Measurements from ENCODE around the gene GPC3. TPM values are rescaled to one million over a fixed set of nuclear protein-coding genes. Genes with fewer than 3 reads are reported as not detected.

The GPC3 gene
- total RNA-seq, 2 donors from 2014 or later: 2.7 to 5.2 TPM

DNA sequence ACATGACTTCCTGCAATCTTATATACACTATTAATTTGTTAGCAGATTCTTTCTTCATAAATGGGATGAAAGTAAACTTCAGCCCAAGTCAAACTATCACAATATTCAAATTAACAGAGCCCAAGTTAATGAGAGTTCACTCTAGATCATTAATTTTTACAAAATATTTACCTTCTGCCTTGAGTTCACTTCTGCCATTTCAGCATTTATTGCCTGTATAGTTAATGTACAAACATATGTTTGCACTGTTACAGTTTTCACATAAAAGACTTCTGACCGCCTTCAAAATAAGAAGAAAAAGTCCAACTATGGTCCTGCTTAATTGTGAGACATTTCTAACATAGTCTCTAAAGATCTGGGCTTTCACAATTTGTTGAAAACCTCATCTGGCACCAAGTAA, 46.9 kb downstream of the GPC3 start:
- Histone ChIP-seq H3K36me3 (no peaks in the 10 kb centered on the region), H3K27me3 (replicated peaks; ENCODE audit: insufficient read depth) (no peaks in the 10 kb centered on the region), H3K4me1 (replicated peaks) (no peaks in the 10 kb centered on the region), H3K9me3 (no peaks in the 10 kb centered on the region), H3K4me3 (no peak overlapping the region), H3K27ac (no peak overlapping the region)
- TF ChIP-seq CTCF (IDR thresholded peaks at IDR 0.05): no peak
- TF ChIP-seq POLR2A (IDR thresholded peaks at IDR 0.05): no peak
- TF ChIP-seq POLR2AphosphoS5 (IDR thresholded peaks at IDR 0.05): no peak
- WGBS: 81% methylated on average over 1 of the region's 1 CpG
- intact Hi-C loops (cut with DNase I): no loop called here
- no peak for DNase-seq (ENCODE audit: low spot score)

DNA sequence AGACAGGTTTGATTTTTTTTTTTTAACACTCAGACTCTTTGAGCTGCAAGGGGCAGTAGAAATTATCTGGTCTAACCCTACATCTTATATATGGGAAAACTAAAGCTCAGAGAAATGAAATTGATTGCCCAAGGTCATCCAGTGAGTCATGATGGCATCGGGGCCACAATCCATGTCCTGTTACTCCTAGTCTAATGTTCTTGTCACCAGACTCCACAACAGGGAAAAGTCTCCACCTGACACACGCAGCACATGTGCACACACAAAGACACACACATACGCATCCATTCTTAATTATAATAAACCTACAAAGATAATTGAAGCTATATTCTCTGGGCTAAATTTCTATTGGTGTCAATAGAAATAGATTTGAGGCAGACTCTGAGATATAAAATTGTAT, 48.4 kb downstream of the GPC3 start:
- no peak for DNase-seq (ENCODE audit: low spot score)
- Histone ChIP-seq H3K36me3 (no peaks in the 10 kb centered on the region), H3K4me3 (no peak overlapping the region), H3K4me1 (replicated peaks) (no peaks in the 10 kb centered on the region), H3K27me3 (replicated peaks; ENCODE audit: insufficient read depth) (no peaks in the 10 kb centered on the region), H3K9me3 (no peaks in the 10 kb centered on the region), H3K27ac (no peak overlapping the region)
- WGBS: 100% methylated on average over 3 of the region's 3 CpGs
- intact Hi-C loops (cut with DNase I): no loop called here
- TF ChIP-seq POLR2AphosphoS5 (IDR thresholded peaks at IDR 0.05) (no peak), POLR2A (IDR thresholded peaks at IDR 0.05) (no peak), CTCF (IDR thresholded peaks at IDR 0.05) (no peak)

DNA sequence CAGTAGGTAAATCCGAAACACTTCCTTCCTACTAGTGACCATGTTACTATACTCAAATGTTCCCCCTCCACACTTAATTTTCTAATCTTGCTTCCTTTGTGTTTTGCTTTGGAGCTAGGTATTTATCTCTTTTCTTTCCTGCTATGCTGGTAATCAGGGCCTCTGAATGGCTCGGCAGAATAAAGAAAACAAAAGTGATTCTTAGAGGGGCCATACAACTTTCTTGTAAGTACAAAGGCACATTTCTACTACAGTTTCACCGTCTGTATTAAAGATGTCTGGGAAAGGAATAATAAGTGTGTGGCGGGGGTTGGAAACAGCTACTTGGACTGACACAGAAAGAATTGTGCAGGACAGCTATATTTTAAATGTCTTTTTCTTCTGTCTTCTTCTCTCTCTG, 50.3 kb downstream of the GPC3 start:
- WGBS: 65% methylated on average over 4 of the region's 4 CpGs
- no peak for DNase-seq (ENCODE audit: low spot score)

GRCh38 chrX:133933316-133933715, 52.1 kb downstream of the GPC3 start:
- no peaks in the 10 kb centered on the region for H3K9me3 ChIP-seq
- H3K27ac ChIP-seq: no peak overlapping the region
- H3K4me3 ChIP-seq: no peak overlapping the region
- no peak for TF ChIP-seq POLR2AphosphoS5 (IDR thresholded peaks at IDR 0.05)
- no peak for TF ChIP-seq POLR2A (IDR thresholded peaks at IDR 0.05)
- TF ChIP-seq CTCF (IDR thresholded peaks at IDR 0.05): no peak
- H3K27me3 ChIP-seq (replicated peaks; ENCODE audit: insufficient read depth): no peaks in the 10 kb centered on the region
- DNase-seq (ENCODE audit: low spot score): no peak
- intact Hi-C loops (cut with DNase I): no loop called here
- no peaks in the 10 kb centered on the region for H3K4me1 ChIP-seq (replicated peaks)
- no peaks in the 10 kb centered on the region for H3K36me3 ChIP-seq
- WGBS: 92% methylated on average over 2 of the region's 2 CpGs

More for the DNA sequence above, 50.3 kb downstream of the GPC3 start:
- TF ChIP-seq POLR2AphosphoS5 (IDR thresholded peaks at IDR 0.05) (no peak), CTCF (IDR thresholded peaks at IDR 0.05) (no peak), POLR2A (IDR thresholded peaks at IDR 0.05) (no peak)
- Histone ChIP-seq H3K36me3 (no peaks in the 10 kb centered on the region), H3K27ac (no peak overlapping the region), H3K27me3 (replicated peaks; ENCODE audit: insufficient read depth) (no peaks in the 10 kb centered on the region), H3K4me1 (replicated peaks) (no peaks in the 10 kb centered on the region), H3K9me3 (no peaks in the 10 kb centered on the region), H3K4me3 (no peak overlapping the region)
- intact Hi-C loops (cut with DNase I): no loop called here

GRCh38 chrX:133929836-133930464, 55.4 kb downstream of the GPC3 start:
- Histone ChIP-seq H3K9me3 (no peaks in the 10 kb centered on the region), H3K36me3 (no peaks in the 10 kb centered on the region), H3K27ac (no peak overlapping the region), H3K27me3 (replicated peaks; ENCODE audit: insufficient read depth) (no peaks in the 10 kb centered on the region), H3K4me3 (no peak overlapping the region), H3K4me1 (replicated peaks) (no peaks in the 10 kb centered on the region)
- DNase-seq (ENCODE audit: low spot score): no peak
- 56% methylated on average over 2 of the region's 2 CpGs for WGBS
- no peak for TF ChIP-seq POLR2A (IDR thresholded peaks at IDR 0.05)
- intact Hi-C loops (cut with DNase I): no loop called here
